Measurements from ENCODE around the gene GMNC.

GRCh38 chr3:190886945-190887344, 24.5 kb upstream of the GMNC start:
- TF ChIP-seq, protein P1, sequence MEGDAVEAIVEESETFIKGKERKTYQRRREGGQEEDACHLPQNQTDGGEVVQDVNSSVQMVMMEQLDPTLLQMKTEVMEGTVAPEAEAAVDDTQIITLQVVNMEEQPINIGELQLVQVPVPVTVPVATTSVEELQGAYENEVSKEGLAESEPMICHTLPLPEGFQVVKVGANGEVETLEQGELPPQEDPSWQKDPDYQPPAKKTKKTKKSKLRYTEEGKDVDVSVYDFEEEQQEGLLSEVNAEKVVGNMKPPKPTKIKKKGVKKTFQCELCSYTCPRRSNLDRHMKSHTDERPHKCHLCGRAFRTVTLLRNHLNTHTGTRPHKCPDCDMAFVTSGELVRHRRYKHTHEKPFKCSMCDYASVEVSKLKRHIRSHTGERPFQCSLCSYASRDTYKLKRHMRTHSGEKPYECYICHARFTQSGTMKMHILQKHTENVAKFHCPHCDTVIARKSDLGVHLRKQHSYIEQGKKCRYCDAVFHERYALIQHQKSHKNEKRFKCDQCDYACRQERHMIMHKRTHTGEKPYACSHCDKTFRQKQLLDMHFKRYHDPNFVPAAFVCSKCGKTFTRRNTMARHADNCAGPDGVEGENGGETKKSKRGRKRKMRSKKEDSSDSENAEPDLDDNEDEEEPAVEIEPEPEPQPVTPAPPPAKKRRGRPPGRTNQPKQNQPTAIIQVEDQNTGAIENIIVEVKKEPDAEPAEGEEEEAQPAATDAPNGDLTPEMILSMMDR (IDR thresholded peaks at IDR 0.05; ENCODE audit: low read length): no peak
- TF ChIP-seq EZH2 (IDR thresholded peaks at IDR 0.05; ENCODE audit: borderline replicate concordance, low read length): no peak

All from OCI-LY1 (cell line).